GM12878 (cell line): ENCODE results near the gene ARHGEF11. TPM values are rescaled to one million over a fixed set of nuclear protein-coding genes. Genes with fewer than 3 reads are reported as not detected.
A peak's percentile ranks its signal among the peaks of the same experiment; 100 is the strongest.

Experiments
- ATAC-seq: fragments of 200-7000 bp; cut with Tn5 transposase; 3 replicates; pipeline ENCODE4 v1.9.1; 2020; ENCODE audit warnings: mild to moderate bottlenecking, moderate library complexity
- BruUV-seq: library from RNA; stranded (reverse); fragments of 400-500 nt; replicated peaks from 2 replicates; lab custom pipeline; 2021; lab: Mats Ljungman, UMichigan
- CTCF ChIA-PET: fragments of 300-600 bp; sonication (Branson Sonifier 250); formaldehyde crosslinking; extraction: SDS; loops from one replicate; lab custom pipeline; 2021; ENCODE audit warnings: inconsistent platforms; lab: Yijun Ruan, JAX
- POLR2A ChIA-PET: fragments of 350-600 bp; formaldehyde crosslinking; extraction: SDS; loops from one replicate; lab custom pipeline; 2021; ENCODE audit warnings: inconsistent platforms; lab: Charles Lee
- RAD21 ChIA-PET: fragments of 300-600 bp; sonication (Branson Sonifier 250); formaldehyde crosslinking; loops from one replicate; lab custom pipeline; 2023; ENCODE audit warnings: antibody characterized with exemption; ENCODE audit not compliant: unreplicated experiment; lab: Charles Lee
- SMC1A ChIA-PET: fragments of 300-600 bp; sonication (Branson Sonifier 250); formaldehyde crosslinking; loops from one replicate; lab custom pipeline; 2023; ENCODE audit not compliant: unreplicated experiment, uncharacterized antibody; lab: Charles Lee
- DNase-seq: peaks from one replicate; pipeline ENCODE4 v3.0.0-alpha.2; 2011; ENCODE audit warnings: low read depth, low spot score
- FAIRE-seq: peaks from 3 replicates; lab custom pipeline; 2011; peaks lifted over from hg19 to GRCh38; lab: Jason Lieb, UNC
- H2AFZ ChIP-seq: 2 replicates; pipeline ENCODE4 v1.6.0; 2011; ENCODE audit warnings: low read depth, low read length, control low read depth; ENCODE audit not compliant: control insufficient read depth
- H3K27ac ChIP-seq: 2 replicates; pipeline ENCODE4 v1.5.1; 2011; ENCODE audit warnings: control low read depth; ENCODE audit not compliant: control insufficient read depth, insufficient read depth
- H3K27me3 ChIP-seq, 2 experiments: replicated peaks in 1 of 2; 2 replicates each; pipeline versions ENCODE4 v1.6.0 to v1.6.1; 2011; ENCODE audit warnings: low read length in 1 of 2; ENCODE audit not compliant: control insufficient read depth in 2 of 2, insufficient read depth in 2 of 2
- H3K36me3 ChIP-seq, 2 experiments: 2 replicates each; pipeline ENCODE4 v1.5.1; 2011; ENCODE audit warnings: low read length in 1 of 2; ENCODE audit not compliant: control insufficient read depth in 2 of 2, insufficient read depth in 2 of 2
- H3K4me1 ChIP-seq: 2 replicates; pipeline ENCODE4 v1.6.1; 2011; ENCODE audit warnings: mild to moderate bottlenecking, low read length, moderate library complexity, mixed read lengths; ENCODE audit not compliant: control insufficient read depth, insufficient read depth
- H3K4me2 ChIP-seq: 2 replicates; pipeline ENCODE4 v1.6.0; 2011; ENCODE audit warnings: control low read depth; ENCODE audit not compliant: control insufficient read depth, insufficient read depth
- H3K4me3 ChIP-seq: fragments of 200-600 bp; sonication (generic); 2 replicates; pipeline ENCODE4 v1.5.1; 2016
- H3K79me2 ChIP-seq: 2 replicates; pipeline ENCODE4 v1.6.0; 2011; ENCODE audit warnings: low read length; ENCODE audit not compliant: control insufficient read depth, insufficient read depth
- H3K9ac ChIP-seq: 2 replicates; pipeline ENCODE4 v1.8.0; 2011; ENCODE audit warnings: low read length, control low read depth, mixed read lengths; ENCODE audit not compliant: control insufficient read depth, insufficient read depth
- H3K9me3 ChIP-seq: replicated peaks from 3 replicates; pipeline ENCODE4 v1.5.1; 2011; ENCODE audit warnings: mild to moderate bottlenecking, low read length; ENCODE audit not compliant: control insufficient read depth, insufficient read depth
- H4K20me1 ChIP-seq: 2 replicates; pipeline ENCODE4 v1.6.0; 2011; ENCODE audit not compliant: control insufficient read depth, insufficient read depth
- CBX3 ChIP-seq: fragments of 200-600 bp; sonication (generic); IDR thresholded peaks from 2 replicates; pipeline ENCODE4 v1.6.1; 2016; ENCODE audit warnings: low read depth, borderline replicate concordance
- CBX5 ChIP-seq: sonication (generic); IDR thresholded peaks from 2 replicates; pipeline ENCODE4 v1.6.1; 2016; ENCODE audit warnings: low read depth, moderate library complexity, mild to moderate bottlenecking, inconsistent platforms
- EZH2 ChIP-seq: IDR thresholded peaks from 2 replicates; pipeline ENCODE4 v1.6.1; 2012; ENCODE audit warnings: low read depth, mild to moderate bottlenecking, control low read depth, inconsistent platforms, low read length, borderline replicate concordance; ENCODE audit not compliant: control insufficient read depth
- IRF3 ChIP-seq: fragments of 450-650 bp; IDR thresholded peaks from 2 replicates; pipeline ENCODE4 v1.6.1; 2014; ENCODE audit warnings: mild to moderate bottlenecking
- IRF4 ChIP-seq: IDR thresholded peaks from 2 replicates; pipeline ENCODE4 v1.6.1; 2011; ENCODE audit warnings: low read depth, low read length
- JUNB ChIP-seq: IDR thresholded peaks from 2 replicates; pipeline ENCODE4 v1.6.1; 2016; ENCODE audit warnings: antibody characterized with exemption, mild to moderate bottlenecking
- KDM1A ChIP-seq: fragments of 200-600 bp; sonication (generic); IDR thresholded peaks from 2 replicates; pipeline ENCODE4 v1.6.1; 2016; ENCODE audit warnings: borderline replicate concordance
- NRF1 ChIP-seq: conservative IDR thresholded peaks from 2 replicates; pipeline ENCODE4 v1.6.1; 2011; ENCODE audit warnings: mild to moderate bottlenecking, low read depth, low read length, improper control_type of control experiment
- RCOR1 ChIP-seq: conservative IDR thresholded peaks from 2 replicates; pipeline ENCODE4 v1.6.1; 2012; ENCODE audit warnings: low read depth, low read length, improper control_type of control experiment
- SMARCA5 ChIP-seq: fragments of 450-650 bp; IDR thresholded peaks from 2 replicates; pipeline ENCODE4 v1.6.1; 2017; ENCODE audit warnings: mild to moderate bottlenecking
- SRF ChIP-seq, 2 experiments: IDR thresholded peaks; 2 replicates each; pipeline ENCODE4 v1.6.1; 2011; ENCODE audit warnings: low read depth in 2 of 2, low read length in 2 of 2, mild to moderate bottlenecking in 1 of 2, moderate library complexity in 1 of 2
- STAT1 ChIP-seq: fragments of 450-650 bp; conservative IDR thresholded peaks from 2 replicates; pipeline ENCODE4 v1.6.1; 2014; ENCODE audit warnings: antibody characterized with exemption, mild to moderate bottlenecking
- TCF3 ChIP-seq: IDR thresholded peaks from 2 replicates; pipeline ENCODE4 v1.6.1; 2012; ENCODE audit warnings: low read depth, mild to moderate bottlenecking, low read length, borderline replicate concordance; ENCODE audit not compliant: insufficient read depth
- ZBTB40 ChIP-seq: fragments of 450-650 bp; IDR thresholded peaks from 2 replicates; pipeline ENCODE4 v1.6.1; 2016; ENCODE audit warnings: mild to moderate bottlenecking, moderate library complexity, borderline replicate concordance
- ZNF217 ChIP-seq: fragments of 450-650 bp; IDR thresholded peaks from 2 replicates; pipeline ENCODE4 v1.6.1; 2017; ENCODE audit warnings: antibody characterized with exemption, mild to moderate bottlenecking
- ZNF622 ChIP-seq: fragments of 450-650 bp; IDR thresholded peaks from 2 replicates; pipeline ENCODE4 v1.6.1; 2017; ENCODE audit warnings: mild to moderate bottlenecking, inconsistent platforms
- ZSCAN29 ChIP-seq: fragments of 450-650 bp; IDR thresholded peaks from 2 replicates; pipeline ENCODE4 v1.6.1; 2017; ENCODE audit warnings: mild to moderate bottlenecking, moderate library complexity
- WGBS: methylation state at CpG from one replicate; pipeline ENCODE4 v1.1.6; 2016; ENCODE audit warnings: low lambda C conversion rate; ENCODE audit not compliant: insufficient replicate concordance, insufficient coverage; ENCODE audit errors: missing lambda C conversion rate; 5-methylcytosine and 5-hydroxymethylcytosine counted together
- in situ Hi-C: fragments of 300-500 bp; cut with MboI; formaldehyde crosslinking; loops from 9 replicates; pipeline ENCODE4 v1.14.3; 2018; ENCODE audit warnings: mixed read lengths
- intact Hi-C: fragments of 100-400 bp; cut with micrococcal nuclease; formaldehyde crosslinking; loops from one replicate; pipeline ENCODE4 v1.14.2; 2022; ENCODE audit not compliant: unreplicated experiment
- polyA plus RNA-seq, 11 experiments: library from polyadenylated mRNA; depleted of rRNA in 4 of 11; unstranded in 6 of 11; stranded (reverse) in 5 of 11; fragments of >200 nt; fragmentation: Nextera tagmentation in 4 of 11; fragmentation: Illumina TruSeq in 1 of 11; extraction: Ambion mirVana in 4 of 11; extraction: Trizol in 1 of 11; gene quantifications; 1 replicate in 1 of 11; 2 replicates in 10 of 11; pipeline versions ENCODE4 v1.2.1 to v1.2.3, GENCODE V29; 2011 to 2016; ENCODE audit warnings: inconsistent platforms in 2 of 11, missing spikeins in 2 of 11, low read depth in 1 of 11
- total RNA-seq, 4 experiments: library from RNA; depleted of rRNA in 3 of 4; stranded (reverse); fragments of >200 nt in 3 of 4; fragmentation: Illumina TruSeq in 1 of 4; extraction: Trizol in 1 of 4; gene quantifications; 2 replicates each; pipeline versions ENCODE4 v1.2.1 to v1.2.3, GENCODE V29; 2013 to 2021

ARHGEF11 gene
- total and polyA plus RNA-seq, 10 of the 15 experiments (the other 5 are each of a cell fraction or from before 2014, with no cell fraction given), result 0.05 to 12.7 (median 1.8) TPM

GRCh38 chr1:156993426-156994147, 52.0 kb downstream of the ARHGEF11 start:
- no peaks in the 10 kb centered on the region for H3K9me3 ChIP-seq
- no peak overlapping the region for H2AFZ ChIP-seq
- no peaks in the 10 kb centered on the region for H3K4me1 ChIP-seq
- intact Hi-C loops, result no loop called here
- DNase-seq, result no peak
- FAIRE-seq, result peak; percentile 13
- H3K9ac ChIP-seq, result no peak overlapping the region
- in situ Hi-C loops, result no loop called here
- H3K27ac ChIP-seq, result no peak overlapping the region
- CTCF ChIA-PET, result interaction anchor here (0.8 to 2.2 kb wide), 2 partner anchors 11 to 81 kb away, joined by 3 to 5 read pairs; no protein-coding TSS in a partner anchor
- 80% methylated on average over 6 of the region's 6 CpGs for WGBS
- no peak overlapping the region for H3K4me2 ChIP-seq
- H3K27me3 ChIP-seq, result no peaks in the 10 kb centered on the region
- TF ChIP-seq RCOR1 (no peak), JUNB (no peak), ZSCAN29 (no peak), KDM1A (no peak), ZNF622 (no peak), CBX5 (no peak), IRF3 (no peak), TCF3 (no peak), ZNF217 (no peak), STAT1 (no peak), SRF (IDR thresholded peaks at IDR 0.05; ENCODE audit: low read depth in 2 of 2, low read length in 2 of 2) (no peak), EZH2 (no peak), ZBTB40 (no peak), CBX3 (no peak), NRF1 (no peak), IRF4 (no peak), SMARCA5 (no peak)
- TF ChIP-seq, all 136 proteins: peak for 0
- Histone ChIP-seq H4K20me1 (no peaks in the 10 kb centered on the region), H3K79me2 (no peaks in the 10 kb centered on the region; the same call in 1 of the 2 replicates), H3K4me3 (no peak overlapping the region), H3K36me3 (no peaks in the 10 kb centered on the region; a peak in 2 of 4 replicates)
- BruUV-seq, result no TSS peak
- POLR2A ChIA-PET, result interaction anchor here (1.1 to 1.3 kb wide), 2 partner anchors 10 to 28 kb away, joined by 3 read pairs; no protein-coding TSS in a partner anchor
- no peak for ATAC-seq
- SMC1A ChIA-PET, result interaction anchor here (0.5 kb wide), 1 partner anchor 46 kb away, joined by 3 read pairs; no protein-coding TSS in a partner anchor
- RAD21 ChIA-PET, result interaction anchor here (1.6 kb wide), 1 partner anchor 80 kb away, joined by 6 read pairs; no protein-coding TSS in a partner anchor
